GM19025 (cell line): ENCODE data around the gene ENOSF1.
A peak's percentile ranks its signal among the peaks of the same experiment; 100 is the strongest.
"Not testable (repeated sequence)": the region's sequence is repeated elsewhere in the genome, so short reads cannot be mapped to it uniquely, and the experiment has no call there.

Experiments
- ATAC-seq: cut with Tn5 transposase; IDR thresholded peaks from one replicate; pipeline ENCODE4 v1.9.1; 2021; ENCODE audit warnings: mild to moderate bottlenecking, low read depth, moderate library complexity; ENCODE audit not compliant: unreplicated experiment

ENOSF1 gene

GRCh38 chr18:709771-710170 lies 2.7 kb downstream of the ENOSF1 start:
- ATAC-seq, result no peak

DNA sequence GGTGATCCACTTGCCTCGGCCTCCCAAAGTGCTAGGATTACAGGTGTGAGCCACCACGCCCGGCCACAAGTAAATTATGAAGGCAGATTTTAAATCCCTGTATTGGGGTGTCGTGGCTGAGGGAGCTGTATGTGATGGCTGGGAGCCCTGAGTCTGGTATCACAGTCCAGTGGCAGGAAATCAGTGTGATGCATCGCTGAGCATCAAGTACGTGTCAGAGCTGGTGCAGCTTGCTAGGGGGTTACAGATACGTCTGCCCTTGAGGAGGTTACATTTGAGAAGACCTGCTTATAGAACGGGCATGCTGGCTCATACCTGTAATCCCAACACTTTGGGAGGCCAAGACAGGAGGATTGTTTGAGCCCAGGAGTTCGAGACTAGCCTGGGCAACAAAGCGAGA lies 4.3 kb downstream of the ENOSF1 start:
- ATAC-seq, result no peak

GRCh38 chr18:706405-706804 lies 6.0 kb downstream of the ENOSF1 start:
- no peak for ATAC-seq

DNA sequence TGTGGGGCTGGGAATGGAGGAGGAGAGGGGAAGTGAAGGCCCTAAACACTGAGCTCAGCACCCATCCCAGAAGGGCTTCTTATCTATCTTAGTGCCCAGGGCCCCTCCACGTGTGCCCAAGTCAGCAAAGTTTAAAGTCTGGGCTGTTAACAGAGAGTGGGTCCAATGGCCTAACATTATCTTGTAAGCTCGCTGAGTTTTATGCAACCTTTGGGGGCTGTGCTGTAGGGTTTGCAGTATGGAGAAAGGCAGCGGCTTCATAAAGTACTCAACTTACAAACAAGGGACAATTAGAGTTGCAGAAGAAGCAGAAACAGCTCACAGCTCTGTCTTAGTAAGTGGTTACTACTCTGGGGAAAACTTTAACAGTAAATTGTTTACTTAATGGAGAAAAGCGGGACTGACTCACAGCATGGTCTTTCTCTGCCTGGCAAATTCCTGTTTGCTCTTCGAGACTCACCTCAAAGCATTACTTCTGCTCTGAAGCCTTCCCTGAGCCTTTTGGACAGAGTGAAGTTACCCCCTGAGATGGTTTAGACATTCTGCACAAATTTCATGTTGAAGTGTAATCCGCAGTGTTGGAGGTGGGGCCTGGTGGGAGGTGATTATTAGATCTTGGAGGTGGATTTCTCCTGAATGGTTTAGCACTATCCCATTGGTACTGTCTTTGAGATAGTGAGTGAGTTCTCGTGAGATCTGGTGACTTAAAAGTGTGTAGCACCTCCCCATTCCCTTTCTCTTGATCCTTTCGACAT lies 9.0 kb downstream of the ENOSF1 start:
- ATAC-seq, result no peak

GRCh38 chr18:697800-698199 lies 14.6 kb downstream of the ENOSF1 start:
- ATAC-seq, result no peak

DNA sequence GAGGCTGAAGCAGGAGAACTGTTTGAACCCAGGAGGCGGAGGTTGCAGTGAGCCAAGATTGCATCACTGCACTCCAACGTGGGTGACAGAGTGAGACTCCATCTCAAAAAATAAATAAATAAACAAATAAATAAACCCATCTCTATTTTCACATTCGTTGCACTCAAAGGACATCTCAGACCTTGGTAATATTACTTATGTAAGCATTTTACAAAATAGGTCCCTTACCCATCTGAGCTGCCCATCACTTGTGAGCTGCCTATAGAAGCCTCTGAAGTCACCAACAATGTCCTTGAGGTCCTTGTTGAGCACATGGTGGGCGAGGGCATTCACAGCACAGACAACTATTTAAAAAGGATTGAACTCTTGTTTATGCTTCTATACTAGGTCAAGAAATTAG lies 15.4 kb downstream of the ENOSF1 start:
- no peak for ATAC-seq

- ATAC-seq, result no peak
Observed at GRCh38 chr18:693466-694187, 18.8 kb downstream of the ENOSF1 start.

GRCh38 chr18:692824-693223 lies 19.6 kb downstream of the ENOSF1 start:
- ATAC-seq, result no peak

DNA sequence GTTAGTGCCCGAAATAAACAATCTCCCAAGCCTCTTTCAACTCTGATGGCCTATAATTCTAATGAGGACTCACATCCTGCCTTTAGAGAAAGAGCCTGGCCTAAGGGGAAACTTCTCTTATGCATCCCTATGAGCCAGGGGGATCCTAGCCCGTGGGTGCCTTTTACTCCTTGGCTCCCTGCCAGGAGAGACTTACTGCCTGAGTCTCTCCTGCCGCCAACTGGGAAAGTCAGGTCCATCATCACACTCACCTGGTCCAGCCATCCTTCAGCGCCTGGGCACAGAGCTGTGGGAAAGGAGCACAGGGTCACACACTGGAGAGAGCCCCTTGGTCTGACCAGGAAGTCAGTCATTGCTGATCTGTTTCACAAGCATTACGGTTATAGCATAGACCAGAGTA lies 24.1 kb downstream of the ENOSF1 start:
- no peak for ATAC-seq

- ATAC-seq, result no peak
Observed at GRCh38 chr18:686339-687111, 25.9 kb downstream of the ENOSF1 start.

DNA sequence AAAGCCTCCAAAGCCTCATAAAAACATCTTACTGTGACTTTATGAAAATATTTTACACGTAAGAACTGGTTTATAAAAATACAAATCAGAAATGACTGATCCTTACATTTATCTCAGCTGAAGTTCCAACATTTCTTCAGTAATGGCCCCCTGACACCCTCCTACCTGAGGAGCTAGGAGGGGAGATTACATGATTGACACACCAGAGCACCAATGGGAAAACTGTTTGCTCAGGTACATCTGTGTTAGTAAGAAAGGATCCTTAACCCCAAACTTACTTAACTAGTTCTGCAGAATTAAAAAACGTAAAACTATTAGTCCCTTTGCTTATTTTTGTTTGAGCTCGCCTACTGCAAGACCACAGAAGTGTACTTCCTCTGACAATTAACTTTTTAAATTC lies 27.0 kb downstream of the ENOSF1 start:
- ATAC-seq, result no peak

DNA sequence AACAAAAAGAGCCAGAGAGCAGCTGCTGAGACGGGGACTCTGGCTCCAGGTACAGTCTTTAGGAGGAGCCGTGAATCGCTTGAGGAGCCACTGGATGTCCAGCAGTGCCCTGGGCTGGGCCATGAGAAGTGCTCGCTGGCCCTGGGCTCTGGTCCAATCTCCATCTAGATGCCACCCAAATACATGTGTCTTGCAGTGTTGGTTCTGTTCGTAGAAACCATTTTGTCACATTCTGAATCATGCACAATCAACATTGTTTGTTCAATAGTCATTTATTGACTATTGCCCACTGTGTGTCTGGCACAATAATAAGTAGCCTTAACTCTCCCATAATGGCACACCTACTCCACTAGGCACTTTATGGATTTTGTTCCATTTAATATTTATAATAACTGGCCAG lies 28.9 kb downstream of the ENOSF1 start:
- no peak for ATAC-seq

DNA sequence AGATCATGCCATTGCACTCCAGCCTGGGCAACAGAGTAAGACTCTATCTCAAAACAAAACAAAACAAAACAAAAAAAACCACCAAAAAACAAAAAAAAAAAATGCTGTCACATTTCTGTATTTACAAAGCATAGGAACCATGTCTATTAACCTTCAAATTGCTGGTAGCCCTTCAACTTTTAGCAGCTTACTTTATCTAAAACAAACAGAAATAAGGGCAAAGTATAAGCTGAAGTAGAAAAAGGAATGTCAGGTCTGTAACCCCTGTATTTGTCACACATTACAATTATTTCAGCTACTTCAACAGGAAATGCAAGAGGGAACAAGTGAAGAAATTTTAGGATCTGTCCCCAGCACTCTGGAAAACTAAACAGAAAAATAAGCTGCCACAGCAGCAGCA lies 29.6 kb downstream of the ENOSF1 start:
- no peak for ATAC-seq

GRCh38 chr18:682416-682815 lies 30.0 kb downstream of the ENOSF1 start:
- not testable (repeated sequence) for ATAC-seq

GRCh38 chr18:681985-682384 lies 30.4 kb downstream of the ENOSF1 start:
- no peak for ATAC-seq

DNA sequence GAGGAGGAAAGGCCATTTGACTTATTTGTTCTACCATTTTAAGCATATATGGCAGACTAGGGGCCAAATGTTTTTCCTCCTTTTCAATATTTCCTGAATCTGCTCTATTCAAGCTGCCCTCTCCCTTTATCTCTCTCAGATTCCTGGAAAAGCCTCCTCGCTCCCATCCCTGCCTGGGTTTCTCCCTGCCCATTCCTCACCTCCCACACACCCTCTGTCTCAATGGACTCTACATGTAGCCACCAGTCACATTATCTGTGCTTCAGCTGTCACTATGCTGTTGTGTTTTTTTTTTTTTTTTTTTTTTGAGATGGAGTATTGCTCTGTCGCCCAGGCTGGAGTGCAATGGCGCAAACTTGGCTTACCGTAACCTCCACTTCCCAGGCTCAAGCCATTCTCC lies 32.0 kb downstream of the ENOSF1 start:
- ATAC-seq, result no peak

DNA sequence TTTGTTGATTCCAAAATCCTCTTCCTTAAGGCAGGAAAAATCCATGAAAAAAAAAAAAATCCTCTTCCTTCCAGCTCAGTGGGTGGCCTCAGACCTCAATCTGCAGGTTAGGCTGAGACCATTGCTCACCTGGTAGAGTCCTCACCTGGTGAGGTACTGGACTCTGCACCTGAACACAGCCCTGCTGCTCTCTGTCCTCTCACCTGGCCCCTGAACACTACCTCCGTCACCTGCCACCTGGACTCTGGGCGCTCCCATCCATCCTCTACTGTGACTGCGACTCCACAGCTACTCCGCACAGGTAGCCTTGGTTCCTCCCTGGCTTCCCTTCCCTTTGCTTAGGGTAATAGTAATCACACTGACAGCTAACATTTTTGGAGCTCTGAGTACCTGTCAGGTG lies 32.9 kb downstream of the ENOSF1 start:
- no peak for ATAC-seq

DNA sequence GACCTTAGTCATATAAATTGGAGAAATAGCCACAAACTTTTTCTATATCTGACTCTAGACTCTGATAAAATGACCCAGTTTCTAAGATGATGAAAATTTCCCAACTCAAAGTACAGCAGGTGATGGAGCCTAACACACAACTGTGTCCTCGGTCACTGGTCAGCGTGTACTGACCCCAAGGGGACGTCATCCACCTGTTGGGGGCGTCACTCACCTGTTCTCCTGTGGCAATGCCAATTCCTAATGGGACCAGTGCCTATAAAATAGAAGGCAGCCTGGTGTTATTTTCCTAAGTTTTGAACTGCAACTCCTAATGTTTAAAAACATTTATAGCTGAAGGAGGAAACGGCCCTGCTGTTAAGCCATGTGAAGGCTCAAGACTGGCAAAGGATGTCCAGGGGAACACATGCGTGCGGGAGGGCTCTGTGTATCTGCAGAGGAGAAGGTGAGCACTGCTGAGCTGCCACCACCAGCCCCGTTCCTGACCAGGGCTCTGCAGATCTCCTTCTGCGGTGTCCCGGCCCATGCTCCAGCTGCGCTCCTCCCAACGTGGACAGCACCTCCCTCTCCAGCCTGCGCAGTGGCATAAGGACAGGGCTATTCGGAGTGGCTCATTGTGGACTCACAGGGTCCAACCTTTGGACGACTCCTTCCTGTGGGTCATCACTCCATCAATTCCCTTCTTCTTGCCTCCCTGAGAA lies 33.8 kb downstream of the ENOSF1 start:
- ATAC-seq, result no peak

GRCh38 chr18:677951-678381 lies 34.5 kb downstream of the ENOSF1 start:
- ATAC-seq, result no peak

- ATAC-seq, result peak; percentile 66
Observed at GRCh38 chr18:677145-677544, 35.3 kb downstream of the ENOSF1 start.

DNA sequence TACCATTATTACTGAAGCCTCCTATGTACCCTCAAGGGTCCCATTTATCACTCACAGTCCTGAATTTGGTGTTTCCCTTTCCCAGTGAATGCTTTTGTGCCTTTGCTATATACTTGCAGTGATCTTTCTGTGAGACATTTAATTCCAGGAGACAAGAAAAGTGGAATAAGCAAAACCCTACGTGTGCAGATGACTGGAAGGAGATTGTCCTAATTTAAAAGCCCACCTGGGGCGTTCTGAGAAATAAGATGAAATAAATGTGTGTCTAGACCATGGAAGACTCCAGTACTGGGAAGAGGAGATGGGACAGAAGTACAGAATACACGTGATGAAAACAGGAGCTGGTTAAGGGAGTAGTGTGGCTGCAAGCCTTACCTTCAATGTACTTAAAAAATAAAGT lies 35.7 kb downstream of the ENOSF1 start:
- ATAC-seq, result no peak
